Heart left ventricle (tissue), 16 donors: ENCODE data around the gene CD247. TPM values are rescaled to one million over a fixed set of nuclear protein-coding genes. Genes with fewer than 3 reads are reported as not detected.
A peak's percentile ranks its signal among the peaks of the same experiment; 100 is the strongest.

ENCODE experiments used
- ATAC-seq, 4 donors: fragments of 200-7000 bp; cut with Tn5 transposase; one replicate each; pipeline ENCODE4 v1.9.1; 2020 to 2022; ENCODE audit warnings: moderate library complexity in 4 of 4, mild to moderate bottlenecking in 3 of 4, moderate number of reproducible peaks in 1 of 4
- DNase-seq, 5 donors: peaks; one replicate each; pipeline ENCODE4 v3.0.0-alpha.2; 2020
- H3K27ac ChIP-seq, 12 donors: fragments of 200-600 bp; sonication (generic) in 4 of 12; one replicate each; pipeline versions ENCODE4 v1.5.0 to v1.8.0; 2016 to 2022; ENCODE audit warnings: mild to moderate bottlenecking in 2 of 12
- H3K27me3 ChIP-seq, 9 donors: fragments of 200-600 bp; sonication (generic) in 2 of 9; one replicate each; pipeline versions ENCODE4 v1.5.1 to v1.8.0; 2016 to 2022; ENCODE audit warnings: mild to moderate bottlenecking in 3 of 9
- H3K36me3 ChIP-seq, 9 donors: fragments of 200-600 bp; sonication (generic) in 2 of 9; one replicate each; pipeline versions ENCODE4 v1.5.0 to v1.8.0; 2018 to 2022; ENCODE audit warnings: mild to moderate bottlenecking in 2 of 9
- H3K4me1 ChIP-seq, 12 donors: fragments of 200-600 bp; sonication (generic) in 4 of 12; one replicate each; pipeline versions ENCODE4 v1.5.0 to v1.8.0; 2016 to 2022; ENCODE audit warnings: mild to moderate bottlenecking in 3 of 12
- H3K4me3 ChIP-seq, 12 donors: fragments of 200-600 bp; sonication (generic) in 4 of 12; one replicate each; pipeline versions ENCODE4 v1.5.0 to v1.8.0; 2017 to 2022; ENCODE audit warnings: mild to moderate bottlenecking in 9 of 12, moderate library complexity in 4 of 12
- H3K9me3 ChIP-seq, 12 donors: fragments of 200-600 bp; sonication (generic) in 4 of 12; one replicate each; pipeline versions ENCODE4 v1.5.0 to v1.8.0; 2016 to 2022; ENCODE audit warnings: mild to moderate bottlenecking in 1 of 12
- POLR2A ChIP-seq, 2 donors: fragments of 450-650 bp; IDR thresholded peaks; one replicate each; pipeline ENCODE4 v1.6.1; 2017; ENCODE audit warnings: antibody characterized with exemption in 2 of 2, mild to moderate bottlenecking in 2 of 2, moderate library complexity in 2 of 2
- WGBS, 4 donors: extraction: QIAGEN DNeasy Blood & Tissue Kit in 2 of 4; methylation state at CpG; one replicate each; pipeline versions ENCODE4 v1.1.5 to v1.1.7; 2013 to 2018; 5-methylcytosine and 5-hydroxymethylcytosine counted together
- intact Hi-C, 10 donors: fragments of 100-400 bp; cut with DNase I; formaldehyde crosslinking; loops; one replicate each; pipeline versions ENCODE4 v1.11.1 to v1.14.2; 2022
- polyA plus RNA-seq, 2 donors: library from polyadenylated mRNA; stranded (reverse); fragments of 200-250 nt; gene quantifications; one replicate each; pipeline ENCODE4 v1.2.3, GENCODE V29; 2013
- total RNA-seq, 9 donors: library from RNA; depleted of rRNA in 2 of 9; stranded (reverse); fragments of >200 nt in 2 of 9; fragmentation: NEBNext Ultra II Directional in 3 of 9; extraction: Animal tissue kit (Norgen Biotek cat#: 25700) in 3 of 9; gene quantifications; one replicate each; pipeline versions ENCODE4 v1.1.0 to v1.2.4, GENCODE V29; 2016 to 2023
- TF ChIP-seq, protein P1 (sequence below), 12 donors: fragments of 200-600 bp; sonication (generic) in 4 of 12; IDR thresholded peaks; one replicate each; pipeline versions ENCODE4 v1.5.0 to v1.8.0; 2018 to 2022; ENCODE audit warnings: antibody characterized with exemption in 12 of 12, mild to moderate bottlenecking in 5 of 12
- donor health status: ischemic (EF 13 %, LVEDD 7.1; RV severe dilation, severe dysfunction).
- donor health status: healthy with polysubstance abuse.
- donor health status: DM: no; HTN: yes; CAD: no.
- donor health status: DM: no; HTN: no; CAD: no.
- donor health status: ischemic (EF 25% LVEDD 6.9; RV normal size, moderate dysfunction).
- donor health status: ischemic (EF 25% LVEDD 5.7; RV mildly dilated, moderate dysfunction).
- donor health status: healthy.
- donor health status: DM: yes; HTN: yes; CAD: no.
- donor health status: ischemic (EF 35%, LVEDD 5.7; RV mildly dilated, moderate dysfunction).
- donor health status: nonischemic (EF 11% LVEDD 7.7; RV severe dilation, severe dysfunction).
- donor health status: DM: yes; HTN: yes; CAD: no.
- donor health status: PGD.
- donor health status: ischemic (EF 29% LVEDD 5.4; RV normal size, mild dysfunction).
- donor health status: nonischemic (EF 23%, LVEDD 6.1; RV moderate dilation, normal function).

The CD247 gene
- total and polyA plus RNA-seq, 11 donors = 0.19 to 7.6 (median 0.47) TPM; not detected in 1

DNA sequence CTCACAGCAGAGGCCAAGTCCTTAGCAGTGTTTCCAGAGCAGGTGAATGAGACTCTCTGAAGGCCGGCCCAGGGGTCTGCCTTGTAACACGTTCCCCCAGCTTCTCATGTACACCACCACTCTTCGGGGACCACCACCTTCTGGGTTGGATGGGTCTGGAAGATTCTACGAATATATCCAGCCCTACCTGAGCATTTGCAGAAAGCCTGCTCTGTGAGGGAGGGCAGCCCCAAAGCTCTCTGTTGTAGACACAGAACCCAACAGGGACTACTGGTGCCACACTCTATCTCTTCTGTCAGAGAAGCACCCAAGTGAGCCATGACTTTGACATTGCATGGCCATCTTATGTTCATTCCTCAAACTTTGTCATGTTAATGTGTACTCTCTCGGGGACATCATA is 61.8 kb downstream of the CD247 start:
- intact Hi-C loops = loop anchor here in 6 of 10 donors (5.0 to 10.0 kb wide), 3 partner anchors 71 to 78 kb away; no protein-coding TSS in a partner anchor
- H3K27ac ChIP-seq = peak overlapping the region in 7 of 12 donors; percentile 80 to 89 (median 86)
- 91 to 94% (median 91%) methylated on average over 5 of the region's 5 CpGs for WGBS, 4 donors

GRCh38 chr1:167455786-167456446 is 62.4 kb downstream of the CD247 start:
- Histone ChIP-seq H3K27me3 (no peaks in the 10 kb centered on the region), H3K4me1 (peaks cover 0 to 26% (median 5%) of the 10 kb centered on the region in 12 donors), H3K9me3 (no peaks in the 10 kb centered on the region), H3K4me3 (peak overlapping the region; percentile 40 to 93 (median 78)), H3K27ac (peak overlapping the region; percentile 66 to 94 (median 86)), H3K36me3 (no peaks in the 10 kb centered on the region)
- ATAC-seq (peak; percentile 71 to 88 (median 76)), DNase-seq (peak in 4 of 5 donors; percentile 40 to 51 (median 46))
- TF ChIP-seq POLR2A (IDR thresholded peaks at IDR 0.05) = no peak
- TF ChIP-seq, protein P1, sequence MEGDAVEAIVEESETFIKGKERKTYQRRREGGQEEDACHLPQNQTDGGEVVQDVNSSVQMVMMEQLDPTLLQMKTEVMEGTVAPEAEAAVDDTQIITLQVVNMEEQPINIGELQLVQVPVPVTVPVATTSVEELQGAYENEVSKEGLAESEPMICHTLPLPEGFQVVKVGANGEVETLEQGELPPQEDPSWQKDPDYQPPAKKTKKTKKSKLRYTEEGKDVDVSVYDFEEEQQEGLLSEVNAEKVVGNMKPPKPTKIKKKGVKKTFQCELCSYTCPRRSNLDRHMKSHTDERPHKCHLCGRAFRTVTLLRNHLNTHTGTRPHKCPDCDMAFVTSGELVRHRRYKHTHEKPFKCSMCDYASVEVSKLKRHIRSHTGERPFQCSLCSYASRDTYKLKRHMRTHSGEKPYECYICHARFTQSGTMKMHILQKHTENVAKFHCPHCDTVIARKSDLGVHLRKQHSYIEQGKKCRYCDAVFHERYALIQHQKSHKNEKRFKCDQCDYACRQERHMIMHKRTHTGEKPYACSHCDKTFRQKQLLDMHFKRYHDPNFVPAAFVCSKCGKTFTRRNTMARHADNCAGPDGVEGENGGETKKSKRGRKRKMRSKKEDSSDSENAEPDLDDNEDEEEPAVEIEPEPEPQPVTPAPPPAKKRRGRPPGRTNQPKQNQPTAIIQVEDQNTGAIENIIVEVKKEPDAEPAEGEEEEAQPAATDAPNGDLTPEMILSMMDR (IDR thresholded peaks at IDR 0.05) = no peak
- 1 to 3% (median 2%) methylated on average over 6 to 23 of the region's 23 CpGs for WGBS, 4 donors
- intact Hi-C loops = loop anchor here in 6 of 10 donors (5.0 to 10.0 kb wide), 3 partner anchors 71 to 79 kb away; no protein-coding TSS in a partner anchor

More for the DNA sequence above, 61.8 kb downstream of the CD247 start:
- Histone ChIP-seq H3K9me3 (no peaks in the 10 kb centered on the region), H3K36me3 (no peaks in the 10 kb centered on the region), H3K4me3 (peak overlapping the region in 5 of 12 donors; percentile 73 to 89 (median 80)), H3K27me3 (no peaks in the 10 kb centered on the region), H3K4me1 (peaks cover 0 to 26% (median 5%) of the 10 kb centered on the region in 12 donors)
- no peak for DNase-seq
- ATAC-seq = no peak
- TF ChIP-seq, protein P1 (IDR thresholded peaks at IDR 0.05) = no peak
- no peak for TF ChIP-seq POLR2A (IDR thresholded peaks at IDR 0.05)

GRCh38 chr1:167454894-167455785 is 63.2 kb downstream of the CD247 start:
- no peaks in the 10 kb centered on the region for H3K36me3 ChIP-seq
- H3K4me3 ChIP-seq = peak overlapping the region; percentile 40 to 93 (median 78)
- DNase-seq (peak; percentile 53 to 83 (median 63)), ATAC-seq (peak; percentile 24 to 87 (median 84))
- peaks cover 0 to 26% (median 5%) of the 10 kb centered on the region in 12 donors for H3K4me1 ChIP-seq
- H3K27ac ChIP-seq = peak overlapping the region; percentile 66 to 94 (median 86)
- WGBS, 4 donors = 0 to 1% (median 0%) methylated on average over 43 to 85 of the region's 85 CpGs
- TF ChIP-seq, protein P1 (IDR thresholded peaks at IDR 0.05) = no peak
- peak in 1 of 2 donors; percentile 6 for TF ChIP-seq POLR2A (IDR thresholded peaks at IDR 0.05)
- no peaks in the 10 kb centered on the region for H3K9me3 ChIP-seq
- intact Hi-C loops = loop anchor here in 6 of 10 donors (5.0 to 10.0 kb wide), 3 partner anchors 72 to 80 kb away; no protein-coding TSS in a partner anchor
- no peaks in the 10 kb centered on the region for H3K27me3 ChIP-seq
